ENCODE measurements around the gene C1orf21.

Gene C1orf21

GRCh38 chr1:184502161-184502560 lies 115.3 kb downstream of the C1orf21 start:
- DNase-seq (ENCODE audit: low read depth), result no peak
- no peak overlapping the region for H3K4me3 ChIP-seq (ENCODE audit: low read length)
- no peak for TF ChIP-seq CTCF (conservative IDR thresholded peaks at IDR 0.05; ENCODE audit: low read depth, low read length)

- no peak for DNase-seq (ENCODE audit: low read depth)
- no peak for TF ChIP-seq CTCF (conservative IDR thresholded peaks at IDR 0.05; ENCODE audit: low read depth, low read length)
- no peak overlapping the region for H3K4me3 ChIP-seq (ENCODE audit: low read length)
Measured at GRCh38 chr1:184503221-184503749, 116.5 kb downstream of the C1orf21 start.

GRCh38 chr1:184504040-184504954 lies 117.5 kb downstream of the C1orf21 start:
- no peak for DNase-seq (ENCODE audit: low read depth)
- H3K4me3 ChIP-seq (ENCODE audit: low read length), result no peak overlapping the region
- TF ChIP-seq CTCF (conservative IDR thresholded peaks at IDR 0.05; ENCODE audit: low read depth, low read length), result no peak

- DNase-seq (ENCODE audit: low read depth), result no peak
- TF ChIP-seq CTCF (conservative IDR thresholded peaks at IDR 0.05; ENCODE audit: low read depth, low read length), result no peak
- H3K4me3 ChIP-seq (ENCODE audit: low read length), result no peak overlapping the region
Measured at GRCh38 chr1:184504955-184505338, 118.1 kb downstream of the C1orf21 start.

GRCh38 chr1:184506481-184506880 lies 119.7 kb downstream of the C1orf21 start:
- DNase-seq (ENCODE audit: low read depth), result no peak

GRCh38 chr1:184507165-184507564 lies 120.3 kb downstream of the C1orf21 start:
- no peak overlapping the region for H3K4me3 ChIP-seq (ENCODE audit: low read length)
- DNase-seq (ENCODE audit: low read depth), result no peak
- TF ChIP-seq CTCF (conservative IDR thresholded peaks at IDR 0.05; ENCODE audit: low read depth, low read length), result no peak

More at GRCh38 chr1:184506481-184506880, 119.7 kb downstream of the C1orf21 start:
- no peak overlapping the region for H3K4me3 ChIP-seq (ENCODE audit: low read length)
- no peak for TF ChIP-seq CTCF (conservative IDR thresholded peaks at IDR 0.05; ENCODE audit: low read depth, low read length)

All from retinal pigment epithelial cell (primary cell).